Osteocyte (in vitro differentiated cells): ENCODE results near the gene FAM209A. TPM values are rescaled to one million over a fixed set of nuclear protein-coding genes. Genes with fewer than 3 reads are reported as not detected.

Source experiments
- DNase-seq: peaks from one replicate; pipeline ENCODE4 v3.0.0; 2021; ENCODE audit warnings: mixed read lengths; ENCODE audit not compliant: unreplicated experiment; ENCODE audit errors: extremely low spot score
- H3K27ac Mint-ChIP-seq: one replicate; pipeline ENCODE4 v1.8.0; 2021; ENCODE audit warnings: mild to moderate bottlenecking, mixed read lengths; ENCODE audit not compliant: unreplicated experiment
- H3K27me3 Mint-ChIP-seq: one replicate; pipeline ENCODE4 v1.8.0; 2021; ENCODE audit warnings: mixed read lengths; ENCODE audit not compliant: unreplicated experiment
- H3K36me3 Mint-ChIP-seq: one replicate; pipeline ENCODE4 v1.8.0; 2021; ENCODE audit warnings: mixed read lengths; ENCODE audit not compliant: unreplicated experiment
- H3K4me1 Mint-ChIP-seq: one replicate; pipeline ENCODE4 v1.8.0; 2021; ENCODE audit warnings: mixed read lengths; ENCODE audit not compliant: unreplicated experiment
- H3K4me3 Mint-ChIP-seq: one replicate; pipeline ENCODE4 v1.8.0; 2021; ENCODE audit warnings: mild to moderate bottlenecking, moderate library complexity, mixed read lengths; ENCODE audit not compliant: unreplicated experiment
- H3K9me3 Mint-ChIP-seq: one replicate; pipeline ENCODE4 v1.8.0; 2021; ENCODE audit warnings: mixed read lengths; ENCODE audit not compliant: unreplicated experiment
- total RNA-seq: library from RNA; stranded (reverse); gene quantifications from 2 replicates; pipeline ENCODE4 v1.2.1, GENCODE V29; 2021
- TF ChIP-seq, protein P1 (sequence below): fragments of 200-600 bp; sonication (generic); IDR thresholded peaks from 2 replicates; pipeline ENCODE4 v1.5.0; 2021; ENCODE audit warnings: antibody characterized with exemption, mild to moderate bottlenecking, moderate library complexity

The FAM209A gene
- total RNA-seq, 1 donor from 2014 or later: 1.0 TPM

GRCh38 chr20:56503916-56504315 is 20.6 kb upstream of the FAM209A start:
- Mint-ChIP-seq H3K9me3 (no peaks in the 10 kb centered on the region), H3K4me1 (no peaks in the 10 kb centered on the region), H3K27me3 (no peaks in the 10 kb centered on the region), H3K27ac (no peak overlapping the region), H3K36me3 (peaks cover 7% of the 10 kb centered on the region), H3K4me3 (no peak overlapping the region)
- DNase-seq: no peak
- TF ChIP-seq, protein P1, sequence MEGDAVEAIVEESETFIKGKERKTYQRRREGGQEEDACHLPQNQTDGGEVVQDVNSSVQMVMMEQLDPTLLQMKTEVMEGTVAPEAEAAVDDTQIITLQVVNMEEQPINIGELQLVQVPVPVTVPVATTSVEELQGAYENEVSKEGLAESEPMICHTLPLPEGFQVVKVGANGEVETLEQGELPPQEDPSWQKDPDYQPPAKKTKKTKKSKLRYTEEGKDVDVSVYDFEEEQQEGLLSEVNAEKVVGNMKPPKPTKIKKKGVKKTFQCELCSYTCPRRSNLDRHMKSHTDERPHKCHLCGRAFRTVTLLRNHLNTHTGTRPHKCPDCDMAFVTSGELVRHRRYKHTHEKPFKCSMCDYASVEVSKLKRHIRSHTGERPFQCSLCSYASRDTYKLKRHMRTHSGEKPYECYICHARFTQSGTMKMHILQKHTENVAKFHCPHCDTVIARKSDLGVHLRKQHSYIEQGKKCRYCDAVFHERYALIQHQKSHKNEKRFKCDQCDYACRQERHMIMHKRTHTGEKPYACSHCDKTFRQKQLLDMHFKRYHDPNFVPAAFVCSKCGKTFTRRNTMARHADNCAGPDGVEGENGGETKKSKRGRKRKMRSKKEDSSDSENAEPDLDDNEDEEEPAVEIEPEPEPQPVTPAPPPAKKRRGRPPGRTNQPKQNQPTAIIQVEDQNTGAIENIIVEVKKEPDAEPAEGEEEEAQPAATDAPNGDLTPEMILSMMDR: no peak

GRCh38 chr20:56504373-56505005 is 20.1 kb upstream of the FAM209A start:
- no peak for DNase-seq
- Mint-ChIP-seq H3K4me3 (no peak overlapping the region), H3K27me3 (no peaks in the 10 kb centered on the region), H3K9me3 (no peaks in the 10 kb centered on the region), H3K36me3 (peaks cover 7% of the 10 kb centered on the region), H3K27ac (no peak overlapping the region), H3K4me1 (no peaks in the 10 kb centered on the region)
- TF ChIP-seq, protein P1: peak; percentile 49

GRCh38 chr20:56506103-56506502 is 18.4 kb upstream of the FAM209A start:
- DNase-seq: no peak
- Mint-ChIP-seq H3K9me3 (no peaks in the 10 kb centered on the region), H3K27me3 (no peaks in the 10 kb centered on the region), H3K4me3 (no peak overlapping the region), H3K27ac (no peak overlapping the region), H3K36me3 (peaks cover 6% of the 10 kb centered on the region), H3K4me1 (no peaks in the 10 kb centered on the region)
- TF ChIP-seq, protein P1: no peak

DNA sequence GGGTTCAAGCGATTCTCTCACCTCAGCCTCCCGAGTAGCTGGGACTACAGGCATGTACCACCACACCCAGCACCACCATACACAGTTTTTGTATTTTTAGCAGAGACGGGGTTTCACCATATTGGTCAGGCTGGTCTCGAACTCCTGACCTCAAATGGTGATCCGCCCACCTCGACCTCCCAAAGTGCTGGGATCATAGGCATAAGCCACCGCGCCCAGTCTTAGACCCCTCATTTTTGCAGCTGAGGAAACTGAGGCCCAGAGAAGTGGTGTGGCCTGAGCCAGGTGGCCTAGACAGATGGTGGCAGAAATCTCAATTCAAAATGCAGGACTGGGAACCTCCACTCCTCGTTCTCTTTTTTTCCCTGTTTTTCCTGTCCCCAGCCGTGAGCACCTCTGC is 12.6 kb upstream of the FAM209A start:
- DNase-seq: no peak
- Mint-ChIP-seq H3K27me3 (no peaks in the 10 kb centered on the region), H3K36me3 (peaks cover 8% of the 10 kb centered on the region), H3K4me1 (peaks cover 1% of the 10 kb centered on the region), H3K27ac (no peak overlapping the region), H3K4me3 (no peak overlapping the region), H3K9me3 (no peaks in the 10 kb centered on the region)
- TF ChIP-seq, protein P1: no peak

DNA sequence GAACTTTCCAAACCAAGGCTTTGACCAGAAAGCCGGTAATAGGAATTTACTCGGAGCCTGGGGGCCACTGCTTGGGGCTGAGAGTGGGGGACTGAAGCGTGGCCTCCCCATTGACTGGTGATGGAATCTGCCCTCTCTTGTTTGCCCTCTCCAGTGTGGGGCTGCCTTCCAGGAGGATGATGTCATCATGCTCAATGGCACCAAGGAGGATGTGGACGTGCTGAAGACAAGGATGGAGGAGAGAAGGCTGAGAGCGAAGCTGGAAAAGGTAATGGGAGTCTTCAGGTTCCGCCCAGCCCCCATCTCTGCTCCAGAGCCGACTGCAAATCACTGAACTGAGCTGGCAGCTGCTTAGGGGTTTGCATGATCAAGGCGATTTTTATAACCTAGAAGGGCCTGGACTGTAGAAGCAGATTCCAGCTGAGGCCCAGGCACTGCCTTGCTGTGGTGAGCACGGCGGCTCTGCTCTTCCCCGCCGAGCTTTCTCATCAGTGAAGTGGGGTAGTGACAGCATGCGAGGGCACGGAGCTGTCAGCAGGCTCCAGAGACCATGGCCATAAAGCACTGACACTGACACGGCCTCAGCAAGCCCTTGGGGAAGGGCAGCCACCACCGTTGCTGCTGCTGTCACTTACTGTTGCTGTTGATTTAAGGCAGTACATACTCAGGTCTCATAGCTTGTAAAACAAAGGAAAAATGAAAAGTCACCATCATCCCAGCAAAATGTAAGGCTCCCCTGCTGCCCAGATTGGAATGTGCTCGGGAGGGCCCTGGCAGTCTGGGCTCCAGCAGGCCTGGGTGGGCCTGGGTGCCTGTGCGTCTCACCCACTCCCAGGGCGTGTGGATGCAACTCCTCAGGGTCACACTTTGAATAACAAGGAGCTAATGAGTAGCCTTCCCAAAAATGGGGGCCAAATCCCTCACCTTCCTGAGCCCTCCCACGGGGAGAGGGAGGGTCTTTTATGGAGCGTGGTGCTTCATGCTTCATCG is 11.1 kb upstream of the FAM209A start:
- H3K36me3 Mint-ChIP-seq: peaks cover 15% of the 10 kb centered on the region
- H3K4me1 Mint-ChIP-seq: peaks cover 1% of the 10 kb centered on the region
- DNase-seq: no peak
- TF ChIP-seq, protein P1: no peak
- H3K27ac Mint-ChIP-seq: no peak overlapping the region
- H3K4me3 Mint-ChIP-seq: no peak overlapping the region
- no peaks in the 10 kb centered on the region for H3K27me3 Mint-ChIP-seq
- no peaks in the 10 kb centered on the region for H3K9me3 Mint-ChIP-seq
